HG02798 (cell line): ENCODE measurements around the gene PSENEN.
A peak's percentile ranks its signal among the peaks of the same experiment; 100 is the strongest.

ENCODE experiments used
- ATAC-seq: cut with Tn5 transposase; IDR thresholded peaks from one replicate; pipeline ENCODE4 v1.9.1; 2021; ENCODE audit warnings: mild to moderate bottlenecking; ENCODE audit not compliant: unreplicated experiment, poor library complexity

The PSENEN gene

GRCh38 chr19:35732540-35733179 lies 12.8 kb upstream of the PSENEN start:
- no peak for ATAC-seq

- ATAC-seq = no peak
These were observed 12.0 kb upstream of the PSENEN start for GRCh38 chr19:35733180-35734125.

- no peak for ATAC-seq
These were observed 11.2 kb upstream of the PSENEN start for GRCh38 chr19:35734273-35734672.

GRCh38 chr19:35734889-35735288 lies 10.6 kb upstream of the PSENEN start:
- ATAC-seq = no peak

GRCh38 chr19:35736913-35737886 lies 8.3 kb upstream of the PSENEN start:
- ATAC-seq = no peak

- no peak for ATAC-seq
These were observed 7.2 kb upstream of the PSENEN start for GRCh38 chr19:35738021-35738886.

GRCh38 chr19:35738887-35739229 lies 6.6 kb upstream of the PSENEN start:
- ATAC-seq = no peak

- no peak for ATAC-seq
These were observed 6.0 kb upstream of the PSENEN start for GRCh38 chr19:35739275-35740107.

- ATAC-seq = no peak
These were observed 5.4 kb upstream of the PSENEN start for GRCh38 chr19:35740108-35740422.

GRCh38 chr19:35740423-35741202 lies 4.8 kb upstream of the PSENEN start:
- peak; percentile 70 for ATAC-seq

GRCh38 chr19:35741203-35741515 lies 4.3 kb upstream of the PSENEN start:
- ATAC-seq = no peak

GRCh38 chr19:35742121-35742724 lies 3.2 kb upstream of the PSENEN start, which contains the start of gene IGFLR1:
TSS of gene IGFLR1 (minus strand) at chr19:35742452. CDS start at chr19:35741180, 1,272 bp downstream.
- ATAC-seq = no peak

GRCh38 chr19:35743640-35744429 lies 1.6 kb upstream of the PSENEN start:
- no peak for ATAC-seq

GRCh38 chr19:35744430-35745327 lies 772 bp upstream of the PSENEN start:
- ATAC-seq = peak; percentile 39

GRCh38 chr19:35746087-35746462 lies 624 bp downstream of the PSENEN start:
- no peak for ATAC-seq

- ATAC-seq = no peak
These were observed 1.1 kb downstream of the PSENEN start for GRCh38 chr19:35746531-35746930.
